Activated CD8-positive, alpha-beta T cell treated with anti-CD3 and anti-CD28 coated beads for 36 hours (primary cell): ENCODE measurements around the gene SHANK1. TPM values are rescaled to one million over a fixed set of nuclear protein-coding genes. Genes with fewer than 3 reads are reported as not detected.

Experiments
- ATAC-seq: fragments of 200-7000 bp; cut with Tn5 transposase; one replicate; pipeline ENCODE4 v1.10.0; 2021; ENCODE audit warnings: mild to moderate bottlenecking, moderate library complexity
- CTCF ChIA-PET: fragments of 350-600 bp; sonication (Branson Sonifier 250); formaldehyde crosslinking; loops from one replicate; lab custom pipeline; 2021; ENCODE audit warnings: antibody characterized with exemption; lab: Charles Lee
- POLR2A ChIA-PET: fragments of 350-600 bp; sonication (Branson Sonifier 250); formaldehyde crosslinking; loops from one replicate; lab custom pipeline; 2021; ENCODE audit warnings: antibody characterized with exemption; lab: Charles Lee
- DNase-seq: peaks from one replicate; pipeline ENCODE4 v3.0.0-alpha.2; 2020
- H3K27ac Mint-ChIP-seq: one replicate; pipeline ENCODE4 v1.8.0; 2021; ENCODE audit warnings: mild to moderate bottlenecking, mixed read lengths
- H3K27me3 Mint-ChIP-seq: one replicate; pipeline ENCODE4 v1.8.0; 2021; ENCODE audit warnings: mixed read lengths
- H3K36me3 Mint-ChIP-seq: one replicate; pipeline ENCODE4 v1.8.0; 2021; ENCODE audit warnings: low read depth, mixed read lengths
- H3K4me1 Mint-ChIP-seq: one replicate; pipeline ENCODE4 v1.8.0; 2021; ENCODE audit warnings: low read depth, mixed read lengths
- H3K4me3 Mint-ChIP-seq: one replicate; pipeline ENCODE4 v1.8.0; 2021; ENCODE audit warnings: mild to moderate bottlenecking, moderate library complexity, mixed read lengths
- H3K9me3 Mint-ChIP-seq: one replicate; pipeline ENCODE4 v1.8.0; 2021; ENCODE audit warnings: mixed read lengths
- CTCF ChIP-seq: fragments of 200-600 bp; IDR thresholded peaks from one replicate; pipeline ENCODE4 v1.8.0; 2022; ENCODE audit warnings: antibody characterized with exemption, mild to moderate bottlenecking
- intact Hi-C: fragments of 100-400 bp; cut with micrococcal nuclease; formaldehyde crosslinking; loops from one replicate; pipeline ENCODE4 v1.10.0; 2022
- total RNA-seq, 2 experiments: library from RNA; stranded (reverse); gene quantifications; one replicate each; pipeline ENCODE4 v1.2.3, GENCODE V29; 2021

Gene SHANK1
- total RNA-seq, 2 experiments from 2014 or later = 0.25 TPM; not detected in 1

GRCh38 chr19:50636317-50637085, 83.1 kb downstream of the SHANK1 start:
- Mint-ChIP-seq H3K9me3 (peaks cover 18% of the 10 kb centered on the region), H3K36me3 (peaks cover 8% of the 10 kb centered on the region), H3K4me1 (no peaks in the 10 kb centered on the region), H3K4me3 (no peak overlapping the region), H3K27me3 (peaks cover 35% of the 10 kb centered on the region), H3K27ac (no peak overlapping the region)
- ChIA-PET CTCF (no interaction called here), POLR2A (interaction anchor here (0.6 kb wide), 1 partner anchor 1494 kb away, joined by 3 read pairs; no protein-coding TSS in a partner anchor)
- no peak for ATAC-seq
- no peak for DNase-seq
- TF ChIP-seq CTCF = no peak
- intact Hi-C loops = no loop called here

GRCh38 chr19:50633973-50634372, 85.6 kb downstream of the SHANK1 start:
- Mint-ChIP-seq H3K9me3 (peaks cover 18% of the 10 kb centered on the region), H3K36me3 (peaks cover 8% of the 10 kb centered on the region), H3K4me3 (no peak overlapping the region), H3K27ac (no peak overlapping the region), H3K27me3 (peaks cover 30% of the 10 kb centered on the region), H3K4me1 (no peaks in the 10 kb centered on the region)
- no peak for TF ChIP-seq CTCF
- intact Hi-C loops = no loop called here
- POLR2A ChIA-PET = no interaction called here
- no peak for DNase-seq
- CTCF ChIA-PET = no interaction called here
- ATAC-seq = no peak

- H3K4me3 Mint-ChIP-seq = no peak overlapping the region
- H3K9me3 Mint-ChIP-seq = peaks cover 18% of the 10 kb centered on the region
- intact Hi-C loops = no loop called here
- peaks cover 8% of the 10 kb centered on the region for H3K36me3 Mint-ChIP-seq
- H3K4me1 Mint-ChIP-seq = no peaks in the 10 kb centered on the region
- ChIA-PET POLR2A (no interaction called here), CTCF (no interaction called here)
- peaks cover 25% of the 10 kb centered on the region for H3K27me3 Mint-ChIP-seq
- no peak for TF ChIP-seq CTCF
- ATAC-seq (no peak), DNase-seq (no peak)
- H3K27ac Mint-ChIP-seq = no peak overlapping the region
Measured at GRCh38 chr19:50633359-50633758, 86.2 kb downstream of the SHANK1 start.

GRCh38 chr19:50632151-50632835, 87.3 kb downstream of the SHANK1 start:
- intact Hi-C loops = no loop called here
- no peaks in the 10 kb centered on the region for H3K4me1 Mint-ChIP-seq
- ChIA-PET CTCF (no interaction called here), POLR2A (no interaction called here)
- H3K27ac Mint-ChIP-seq = no peak overlapping the region
- H3K27me3 Mint-ChIP-seq = peaks cover 16% of the 10 kb centered on the region
- ATAC-seq (no peak), DNase-seq (no peak)
- peaks cover 18% of the 10 kb centered on the region for H3K9me3 Mint-ChIP-seq
- TF ChIP-seq CTCF = no peak
- peaks cover 8% of the 10 kb centered on the region for H3K36me3 Mint-ChIP-seq
- H3K4me3 Mint-ChIP-seq = no peak overlapping the region

- ATAC-seq = no peak
Measured at GRCh38 chr19:50629801-50630200, 89.8 kb downstream of the SHANK1 start.

More at GRCh38 chr19:50629801-50630200, 89.8 kb downstream of the SHANK1 start:
- Mint-ChIP-seq H3K4me3 (no peak overlapping the region), H3K4me1 (no peaks in the 10 kb centered on the region), H3K27me3 (peaks cover 7% of the 10 kb centered on the region), H3K27ac (no peak overlapping the region), H3K36me3 (peaks cover 6% of the 10 kb centered on the region), H3K9me3 (peaks cover 11% of the 10 kb centered on the region)
- no peak for TF ChIP-seq CTCF
- ChIA-PET POLR2A (no interaction called here), CTCF (interaction anchor here (1.5 kb wide), 1 partner anchor 92 kb away, joined by 3 read pairs; no protein-coding TSS in a partner anchor)
- intact Hi-C loops = no loop called here
- no peak for DNase-seq
